CD4-positive, alpha-beta T cell (primary cell): Measurements from ENCODE around the gene PRDM16. TPM values are rescaled to one million over a fixed set of nuclear protein-coding genes. Genes with fewer than 3 reads are reported as not detected.

Experiments
- ATAC-seq: fragments of 200-7000 bp; cut with Tn5 transposase; one replicate; pipeline ENCODE4 v1.10.0; 2022; ENCODE audit warnings: mild to moderate bottlenecking; ENCODE audit not compliant: poor library complexity
- CTCF ChIA-PET: fragments of 350-600 bp; sonication (Branson Sonifier 250); formaldehyde crosslinking; loops from one replicate; lab custom pipeline; 2021; ENCODE audit warnings: antibody characterized with exemption, inconsistent platforms; lab: Charles Lee
- POLR2A ChIA-PET: fragments of 350-600 bp; sonication (Branson Sonifier 250); formaldehyde crosslinking; loops from one replicate; lab custom pipeline; 2021; ENCODE audit warnings: antibody characterized with exemption, inconsistent platforms; lab: Charles Lee
- DNase-seq, 14 experiments: peaks; one replicate each; pipeline ENCODE4 v3.0.0-alpha.2; 2013 to 2020; ENCODE audit warnings: mixed read lengths in 2 of 14
- H3K27ac ChIP-seq, 2 donors: one replicate each; pipeline versions ENCODE4 v1.5.1 to v1.7.0; 2013; ENCODE audit warnings: low read length in 2 of 2, low read depth in 1 of 2, mild to moderate bottlenecking in 1 of 2
- H3K27me3 ChIP-seq, 2 experiments: 1 replicate in 1 of 2; 2 replicates in 1 of 2; pipeline versions ENCODE4 v1.6.1 to v1.7.0; 2013; ENCODE audit warnings: low read length in 2 of 2, control low read depth in 1 of 2, mild to moderate bottlenecking in 1 of 2, moderate library complexity in 1 of 2; ENCODE audit not compliant: insufficient read depth in 2 of 2, control insufficient read depth in 1 of 2
- H3K36me3 ChIP-seq: one replicate; pipeline ENCODE4 v1.6.1; 2013; ENCODE audit warnings: low read length, control low read depth; ENCODE audit not compliant: insufficient read depth
- H3K4me1 ChIP-seq: one replicate; pipeline ENCODE4 v1.6.1; 2013; ENCODE audit warnings: low read length, control low read depth; ENCODE audit not compliant: insufficient read depth
- H3K4me3 ChIP-seq: one replicate; pipeline ENCODE4 v1.5.1; 2013; ENCODE audit warnings: mild to moderate bottlenecking, low read length, moderate library complexity
- H3K9me3 ChIP-seq, 2 experiments: 1 replicate in 1 of 2; 2 replicates in 1 of 2; pipeline versions ENCODE4 v1.6.1 to v1.7.0; 2013; ENCODE audit warnings: low read length in 2 of 2, mild to moderate bottlenecking in 2 of 2, control low read depth in 1 of 2, moderate library complexity in 1 of 2; ENCODE audit not compliant: control insufficient read depth in 1 of 2, insufficient read depth in 1 of 2
- H3K27ac Mint-ChIP-seq: one replicate; pipeline ENCODE4 v1.8.0; 2020; ENCODE audit warnings: mixed read lengths
- H3K27me3 Mint-ChIP-seq: one replicate; pipeline ENCODE4 v1.8.0; 2021; ENCODE audit warnings: mixed read lengths
- H3K36me3 Mint-ChIP-seq: one replicate; pipeline ENCODE4 v1.8.0; 2021; ENCODE audit warnings: low read depth, mixed read lengths
- H3K4me1 Mint-ChIP-seq: one replicate; pipeline ENCODE4 v1.8.0; 2021; ENCODE audit warnings: low read depth, mixed read lengths
- H3K4me3 Mint-ChIP-seq: one replicate; pipeline ENCODE4 v1.8.0; 2020; ENCODE audit warnings: mild to moderate bottlenecking, mixed read lengths
- H3K9me3 Mint-ChIP-seq: one replicate; pipeline ENCODE4 v1.8.0; 2020; ENCODE audit warnings: mixed read lengths
- intact Hi-C, 2 experiments: fragments of 100-400 bp; cut with DNase I in 1 of 2; cut with micrococcal nuclease in 1 of 2; formaldehyde crosslinking; loops; one replicate each; pipeline versions ENCODE4 v1.15.1 to v1.9.0; 2023 to 2025; cut with DNase I, micrococcal nuclease
- total RNA-seq, 174 experiments: library from RNA in 2 of 174; stranded (reverse) in 2 of 174; gene quantifications; one replicate each; pipeline ENCODE4 v1.2.3 and lab custom pipeline; 2021 to 2026
- TF ChIP-seq, protein P1 (sequence below): fragments of 200-600 bp; IDR thresholded peaks from one replicate; pipeline ENCODE4 v1.8.0; 2022; ENCODE audit warnings: antibody characterized with exemption, mild to moderate bottlenecking

PRDM16 gene
- total RNA-seq, 2 experiments from 2014 or later: not detected

DNA sequence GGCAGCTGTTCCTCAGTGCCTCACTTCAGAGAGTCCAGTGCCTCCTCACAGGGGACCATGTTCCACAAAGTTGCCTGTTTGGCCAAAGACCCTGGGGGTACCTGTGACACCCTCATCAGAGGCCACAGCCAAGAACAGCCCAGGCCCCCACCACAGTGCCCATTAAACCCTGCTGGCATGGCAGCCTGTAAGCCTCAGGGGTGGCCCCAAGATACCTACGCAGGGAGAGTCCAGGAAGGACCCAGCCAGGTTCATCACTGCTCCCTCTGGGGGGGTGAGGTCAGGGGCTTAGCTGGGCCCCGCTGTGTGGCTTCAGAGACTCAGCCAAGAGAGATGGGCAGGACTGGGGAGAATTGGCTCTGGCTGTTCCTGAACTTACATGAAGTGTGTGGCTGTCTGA, 19.1 kb upstream of the PRDM16 start:
- H3K27me3 Mint-ChIP-seq: peaks cover 22% of the 10 kb centered on the region
- ChIA-PET POLR2A (no interaction called here), CTCF (no interaction called here)
- DNase-seq (no peak), ATAC-seq (no peak)
- H3K4me1 ChIP-seq: no peaks in the 10 kb centered on the region
- H3K27ac Mint-ChIP-seq: no peak overlapping the region
- no peaks in the 10 kb centered on the region for H3K9me3 Mint-ChIP-seq
- TF ChIP-seq, protein P1, sequence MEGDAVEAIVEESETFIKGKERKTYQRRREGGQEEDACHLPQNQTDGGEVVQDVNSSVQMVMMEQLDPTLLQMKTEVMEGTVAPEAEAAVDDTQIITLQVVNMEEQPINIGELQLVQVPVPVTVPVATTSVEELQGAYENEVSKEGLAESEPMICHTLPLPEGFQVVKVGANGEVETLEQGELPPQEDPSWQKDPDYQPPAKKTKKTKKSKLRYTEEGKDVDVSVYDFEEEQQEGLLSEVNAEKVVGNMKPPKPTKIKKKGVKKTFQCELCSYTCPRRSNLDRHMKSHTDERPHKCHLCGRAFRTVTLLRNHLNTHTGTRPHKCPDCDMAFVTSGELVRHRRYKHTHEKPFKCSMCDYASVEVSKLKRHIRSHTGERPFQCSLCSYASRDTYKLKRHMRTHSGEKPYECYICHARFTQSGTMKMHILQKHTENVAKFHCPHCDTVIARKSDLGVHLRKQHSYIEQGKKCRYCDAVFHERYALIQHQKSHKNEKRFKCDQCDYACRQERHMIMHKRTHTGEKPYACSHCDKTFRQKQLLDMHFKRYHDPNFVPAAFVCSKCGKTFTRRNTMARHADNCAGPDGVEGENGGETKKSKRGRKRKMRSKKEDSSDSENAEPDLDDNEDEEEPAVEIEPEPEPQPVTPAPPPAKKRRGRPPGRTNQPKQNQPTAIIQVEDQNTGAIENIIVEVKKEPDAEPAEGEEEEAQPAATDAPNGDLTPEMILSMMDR: no peak
- H3K4me3 ChIP-seq: no peak overlapping the region
- H3K4me3 Mint-ChIP-seq: no peak overlapping the region
- H3K36me3 ChIP-seq: no peaks in the 10 kb centered on the region
- peaks cover 2 to 4% of the 10 kb centered on the region in 2 experiments for H3K27me3 ChIP-seq
- no peaks in the 10 kb centered on the region for H3K4me1 Mint-ChIP-seq
- intact Hi-C loops: no loop called here
- H3K36me3 Mint-ChIP-seq: no peaks in the 10 kb centered on the region
- H3K9me3 ChIP-seq: peaks cover 0 to 12% of the 10 kb centered on the region in 2 experiments
- H3K27ac ChIP-seq: no peak overlapping the region

DNA sequence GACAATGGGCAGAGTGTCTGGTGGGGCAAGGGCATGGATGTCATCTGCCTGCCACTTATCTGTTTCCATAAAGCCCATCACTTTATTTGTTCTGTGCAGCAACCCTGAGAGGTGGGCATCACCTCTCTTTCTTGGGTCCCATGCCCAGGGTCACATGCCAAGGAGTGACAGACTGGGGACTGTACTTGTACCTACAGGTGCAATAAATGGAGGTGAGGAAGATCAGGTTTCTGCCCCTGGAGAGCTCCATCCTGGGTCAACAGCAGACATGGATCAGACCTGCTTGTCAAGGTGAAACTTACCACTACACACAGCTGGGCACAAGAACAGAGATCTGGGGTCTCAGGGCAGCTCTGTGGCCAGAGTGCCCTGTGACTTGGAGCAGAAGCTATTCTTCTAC, 18.4 kb upstream of the PRDM16 start:
- Histone ChIP-seq H3K27me3 (peaks cover 0 to 4% of the 10 kb centered on the region in 2 experiments), H3K4me3 (no peak overlapping the region), H3K27ac (no peak overlapping the region), H3K4me1 (no peaks in the 10 kb centered on the region), H3K9me3 (peaks cover 0 to 12% of the 10 kb centered on the region in 2 experiments), H3K36me3 (no peaks in the 10 kb centered on the region)
- Mint-ChIP-seq H3K36me3 (no peaks in the 10 kb centered on the region), H3K4me1 (no peaks in the 10 kb centered on the region), H3K9me3 (no peaks in the 10 kb centered on the region), H3K4me3 (no peak overlapping the region), H3K27me3 (peaks cover 20% of the 10 kb centered on the region), H3K27ac (no peak overlapping the region)
- ChIA-PET CTCF (no interaction called here), POLR2A (no interaction called here)
- DNase-seq: no peak
- TF ChIP-seq, protein P1: no peak
- intact Hi-C loops: no loop called here
- no peak for ATAC-seq

DNA sequence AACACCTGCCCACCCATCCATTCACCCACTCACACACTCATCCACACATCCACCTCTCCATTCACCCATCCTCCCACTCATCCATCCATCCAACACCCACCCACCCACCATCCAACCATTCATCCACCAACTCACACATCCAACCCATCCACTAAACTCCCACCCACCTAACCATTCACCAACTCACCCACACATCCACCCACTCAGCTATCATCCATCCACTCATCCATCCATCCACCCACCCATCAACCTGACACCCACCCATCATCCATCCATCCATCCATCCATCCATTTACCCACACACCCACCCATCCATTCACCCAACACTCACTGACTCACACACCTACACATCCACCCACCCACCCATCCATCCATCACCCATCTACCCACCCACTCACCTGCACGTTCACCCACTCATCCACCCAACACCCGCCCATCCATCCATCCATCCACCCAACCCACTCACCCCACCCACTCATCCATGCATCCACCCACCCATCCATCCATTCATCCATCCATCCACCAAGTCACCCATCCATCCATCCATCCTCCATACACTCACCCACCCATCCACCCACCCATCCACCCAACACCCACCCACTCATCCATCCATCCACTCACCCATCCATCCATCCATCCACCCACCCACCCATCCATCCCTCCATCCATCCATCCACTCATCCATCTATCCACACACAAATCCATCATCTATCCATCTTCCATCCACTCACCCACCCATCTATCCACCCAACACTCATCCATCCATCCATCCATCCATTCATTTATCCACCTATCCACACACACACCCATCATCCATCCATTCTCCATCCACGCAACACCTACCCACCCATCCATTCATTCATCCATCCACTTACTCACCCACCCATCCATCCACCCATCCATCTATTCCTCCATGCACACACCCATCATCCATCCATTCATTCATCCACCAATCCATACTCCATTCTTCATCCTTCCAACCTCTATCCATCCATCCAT, 17.4 kb upstream of the PRDM16 start:
- Histone ChIP-seq H3K9me3 (peaks cover 0 to 12% of the 10 kb centered on the region in 2 experiments), H3K27ac (no peak overlapping the region), H3K27me3 (peaks cover 0 to 4% of the 10 kb centered on the region in 2 experiments), H3K4me1 (no peaks in the 10 kb centered on the region), H3K36me3 (no peaks in the 10 kb centered on the region), H3K4me3 (no peak overlapping the region)
- Mint-ChIP-seq H3K4me1 (no peaks in the 10 kb centered on the region), H3K9me3 (no peaks in the 10 kb centered on the region), H3K36me3 (no peaks in the 10 kb centered on the region), H3K27me3 (peaks cover 15% of the 10 kb centered on the region), H3K4me3 (no peak overlapping the region), H3K27ac (no peak overlapping the region)
- ChIA-PET POLR2A (no interaction called here), CTCF (no interaction called here)
- DNase-seq (no peak), ATAC-seq (no peak)
- TF ChIP-seq, protein P1: no peak
- intact Hi-C loops: no loop called here
